Esophagus muscularis mucosa (tissue), 4 donors: ENCODE data around the gene ASB13. TPM values are rescaled to one million over a fixed set of nuclear protein-coding genes. Genes with fewer than 3 reads are reported as not detected.
"Not testable (repeated sequence)": the region's sequence is repeated elsewhere in the genome, so short reads cannot be mapped to it uniquely, and the experiment has no call there.

Source experiments
- DNase-seq: peaks from one replicate; pipeline ENCODE4 v3.0.0-alpha.2; 2017; ENCODE audit errors: extremely low spot score
- H3K27ac ChIP-seq, 4 donors: fragments of 200-600 bp; sonication (generic); replicated peaks in 1 of 4; 1 replicate in 3 of 4; 2 replicates in 1 of 4; pipeline ENCODE4 v1.5.1; 2016 to 2019; ENCODE audit warnings: mild to moderate bottlenecking in 1 of 4
- H3K27me3 ChIP-seq, 4 donors: fragments of 200-600 bp; sonication (generic); one replicate each; pipeline versions ENCODE4 v1.5.1 to v1.6.0; 2016 to 2019
- H3K36me3 ChIP-seq, 4 donors: fragments of 200-600 bp; sonication (generic); one replicate each; pipeline ENCODE4 v1.5.1; 2016 to 2019
- H3K4me1 ChIP-seq, 4 donors: fragments of 200-600 bp; sonication (generic); one replicate each; pipeline ENCODE4 v1.5.1; 2016 to 2019
- H3K4me3 ChIP-seq, 4 donors: fragments of 200-600 bp; sonication (generic); 1 replicate in 2 of 4; 2 replicates in 2 of 4; pipeline ENCODE4 v1.5.1; 2016 to 2019; ENCODE audit warnings: mild to moderate bottlenecking in 4 of 4, moderate library complexity in 1 of 4
- H3K9me3 ChIP-seq, 4 donors: fragments of 200-600 bp; sonication (generic); 1 replicate in 3 of 4; 2 replicates in 1 of 4; pipeline ENCODE4 v1.5.1; 2016 to 2019
- CTCF ChIP-seq, 3 experiments: fragments of 200-600 bp in 2 of 3; fragments of 450-650 bp in 1 of 3; sonication (generic) in 2 of 3; IDR thresholded peaks; one replicate each; pipeline ENCODE4 v1.5.1; 2017 to 2019; ENCODE audit warnings: antibody characterized with exemption in 3 of 3, mild to moderate bottlenecking in 2 of 3, moderate library complexity in 1 of 3
- EP300 ChIP-seq: sonication (generic); formaldehyde crosslinking; IDR thresholded peaks from one replicate; pipeline ENCODE4 v1.6.1; 2017; ENCODE audit warnings: antibody characterized with exemption
- POLR2A ChIP-seq: fragments of 450-650 bp; IDR thresholded peaks from one replicate; pipeline ENCODE4 v1.6.1; 2017; ENCODE audit warnings: antibody characterized with exemption, moderate library complexity, mild to moderate bottlenecking, low read depth
- POLR2AphosphoS5 ChIP-seq, 2 donors: sonication (generic); formaldehyde crosslinking; IDR thresholded peaks; one replicate each; pipeline ENCODE4 v1.6.1; 2017; ENCODE audit warnings: antibody characterized with exemption in 2 of 2
- WGBS: methylation state at CpG from one replicate; pipeline ENCODE4 v1.1.5; 2018; 5-methylcytosine and 5-hydroxymethylcytosine counted together
- intact Hi-C: fragments of 100-400 bp; cut with DNase I; formaldehyde crosslinking; loops from one replicate; pipeline ENCODE4 v1.15.1; 2023
- total RNA-seq, 4 donors: library from RNA; depleted of rRNA; stranded (reverse); fragments of >200 nt; gene quantifications; one replicate each; pipeline versions ENCODE4 v1.1.0 to v1.2.1, GENCODE V29; 2016

ASB13 gene
- total RNA-seq, 4 donors from 2014 or later: 15.4 to 24.0 (median 17.4) TPM

- intact Hi-C loops: no loop called here
- no peak for DNase-seq
- 80% methylated on average over 5 of the region's 5 CpGs for WGBS
- Histone ChIP-seq H3K27ac (no peak overlapping the region), H3K9me3 (no peaks in the 10 kb centered on the region), H3K4me3 (no peak overlapping the region), H3K27me3 (no peaks in the 10 kb centered on the region), H3K4me1 (peaks cover 0 to 22% (median 11%) of the 10 kb centered on the region in 4 donors), H3K36me3 (no peaks in the 10 kb centered on the region)
- TF ChIP-seq POLR2A (no peak), POLR2AphosphoS5 (IDR thresholded peaks at IDR 0.05) (no peak), EP300 (no peak), CTCF (IDR thresholded peaks at IDR 0.05) (no peak)
These were observed 71.3 kb downstream of the ASB13 start for GRCh38 chr10:5595095-5595494.

GRCh38 chr10:5594271-5595049, 71.9 kb downstream of the ASB13 start:
- intact Hi-C loops: no loop called here
- H3K36me3 ChIP-seq: no peaks in the 10 kb centered on the region
- no peaks in the 10 kb centered on the region for H3K27me3 ChIP-seq
- H3K27ac ChIP-seq: no peak overlapping the region
- no peaks in the 10 kb centered on the region for H3K9me3 ChIP-seq
- no peak overlapping the region for H3K4me3 ChIP-seq
- H3K4me1 ChIP-seq: peaks cover 0 to 24% (median 9%) of the 10 kb centered on the region in 4 donors
- 48% methylated on average over 14 of the region's 14 CpGs for WGBS
- no peak for TF ChIP-seq POLR2A
- no peak for TF ChIP-seq POLR2AphosphoS5 (IDR thresholded peaks at IDR 0.05)
- no peak for TF ChIP-seq CTCF (IDR thresholded peaks at IDR 0.05)
- TF ChIP-seq EP300: no peak
- DNase-seq: no peak

GRCh38 chr10:5593347-5593746, 73.0 kb downstream of the ASB13 start:
- not testable (repeated sequence) for H3K36me3 ChIP-seq, DNase-seq
- 92% methylated on average over 6 of the region's 6 CpGs for WGBS

GRCh38 chr10:5592070-5592469, 74.3 kb downstream of the ASB13 start:
- no peaks in the 10 kb centered on the region for H3K27me3 ChIP-seq
- no peak overlapping the region for H3K27ac ChIP-seq
- TF ChIP-seq POLR2A: no peak
- TF ChIP-seq CTCF (IDR thresholded peaks at IDR 0.05): no peak
- TF ChIP-seq POLR2AphosphoS5 (IDR thresholded peaks at IDR 0.05): no peak
- no peak for TF ChIP-seq EP300
- H3K36me3 ChIP-seq: no peaks in the 10 kb centered on the region
- WGBS: 84% methylated on average over 8 of the region's 8 CpGs
- H3K4me1 ChIP-seq: peaks cover 10 to 38% (median 18%) of the 10 kb centered on the region in 4 donors
- intact Hi-C loops: no loop called here
- no peak overlapping the region for H3K4me3 ChIP-seq
- DNase-seq: no peak
- H3K9me3 ChIP-seq: no peaks in the 10 kb centered on the region

More at GRCh38 chr10:5593347-5593746, 73.0 kb downstream of the ASB13 start:
- H3K27ac ChIP-seq, H3K4me3 ChIP-seq, intact Hi-C loops, H3K27me3 ChIP-seq, H3K9me3 ChIP-seq: not testable (repeated sequence)
- H3K4me1 ChIP-seq: peaks cover 0 to 25% (median 9%) of the 10 kb centered on the region in 4 donors

- Histone ChIP-seq H3K4me1 (peaks cover 14 to 45% (median 25%) of the 10 kb centered on the region in 4 donors), H3K9me3 (no peaks in the 10 kb centered on the region), H3K36me3 (no peaks in the 10 kb centered on the region), H3K27me3 (no peaks in the 10 kb centered on the region), H3K27ac (no peak overlapping the region), H3K4me3 (no peak overlapping the region)
- no peak for DNase-seq
- no peak for TF ChIP-seq POLR2A
- 87% methylated on average over 10 of the region's 14 CpGs for WGBS
- intact Hi-C loops: no loop called here
These were observed 75.0 kb downstream of the ASB13 start for GRCh38 chr10:5591336-5591824.

- peaks cover 19 to 45% (median 29%) of the 10 kb centered on the region in 4 donors for H3K4me1 ChIP-seq
- intact Hi-C loops: no loop called here
- H3K36me3 ChIP-seq: no peaks in the 10 kb centered on the region
- 90% methylated on average over 10 of the region's 10 CpGs for WGBS
- DNase-seq: no peak
- TF ChIP-seq POLR2AphosphoS5 (IDR thresholded peaks at IDR 0.05): no peak
- TF ChIP-seq POLR2A: no peak
- no peak for TF ChIP-seq CTCF (IDR thresholded peaks at IDR 0.05)
- TF ChIP-seq EP300: no peak
- no peaks in the 10 kb centered on the region for H3K9me3 ChIP-seq
- H3K27ac ChIP-seq: no peak overlapping the region
- no peak overlapping the region for H3K4me3 ChIP-seq
- no peaks in the 10 kb centered on the region for H3K27me3 ChIP-seq
These were observed 75.6 kb downstream of the ASB13 start for GRCh38 chr10:5590816-5591215.
